HG02970 (cell line): ENCODE data around the gene TMEM174.
"Not testable (repeated sequence)": the region's sequence is repeated elsewhere in the genome, so short reads cannot be mapped to it uniquely, and the experiment has no call there.

Experiments
- ATAC-seq: cut with Tn5 transposase; IDR thresholded peaks from one replicate; pipeline ENCODE4 v1.9.1; 2021; ENCODE audit warnings: mild to moderate bottlenecking, moderate library complexity, moderate number of reproducible peaks; ENCODE audit not compliant: unreplicated experiment, low FRiP score

TMEM174 gene

DNA sequence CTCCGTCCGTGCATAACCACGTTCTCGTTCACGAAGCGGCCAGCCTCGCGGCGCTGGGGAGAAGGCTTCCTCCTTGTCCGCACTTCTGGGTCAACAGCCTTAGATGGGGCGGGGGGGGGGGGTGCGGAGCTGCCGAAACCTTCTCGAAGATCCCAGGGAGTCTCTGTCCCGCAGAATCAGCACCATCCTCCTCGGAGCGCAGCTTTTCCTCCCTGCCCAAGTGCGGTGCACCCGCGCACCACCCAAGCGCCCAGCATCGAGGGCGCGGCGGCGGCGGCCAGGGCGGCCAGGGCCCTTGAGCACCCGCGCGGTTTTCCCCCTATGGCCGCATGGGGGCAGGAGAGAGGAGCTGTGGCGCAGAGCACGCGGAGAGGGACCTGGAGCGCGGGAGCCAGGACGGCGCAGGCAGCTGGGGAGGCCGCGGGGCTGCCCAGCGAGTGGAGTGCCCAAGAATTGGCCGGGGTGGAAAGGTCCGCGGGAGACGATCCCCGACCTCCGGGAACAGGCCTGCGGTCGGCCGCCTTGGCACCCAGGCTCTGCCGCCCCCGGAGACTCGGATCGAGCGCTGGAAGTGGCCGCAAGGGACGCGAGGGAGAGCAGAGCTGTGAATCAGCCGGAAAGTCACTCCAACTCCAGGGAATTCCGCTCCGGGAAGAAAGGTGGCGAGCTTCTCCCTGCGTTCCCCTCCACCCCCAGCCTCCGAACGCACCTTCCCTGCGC is 43.1 kb downstream of the TMEM174 start:
- ATAC-seq: peak; percentile 89

DNA sequence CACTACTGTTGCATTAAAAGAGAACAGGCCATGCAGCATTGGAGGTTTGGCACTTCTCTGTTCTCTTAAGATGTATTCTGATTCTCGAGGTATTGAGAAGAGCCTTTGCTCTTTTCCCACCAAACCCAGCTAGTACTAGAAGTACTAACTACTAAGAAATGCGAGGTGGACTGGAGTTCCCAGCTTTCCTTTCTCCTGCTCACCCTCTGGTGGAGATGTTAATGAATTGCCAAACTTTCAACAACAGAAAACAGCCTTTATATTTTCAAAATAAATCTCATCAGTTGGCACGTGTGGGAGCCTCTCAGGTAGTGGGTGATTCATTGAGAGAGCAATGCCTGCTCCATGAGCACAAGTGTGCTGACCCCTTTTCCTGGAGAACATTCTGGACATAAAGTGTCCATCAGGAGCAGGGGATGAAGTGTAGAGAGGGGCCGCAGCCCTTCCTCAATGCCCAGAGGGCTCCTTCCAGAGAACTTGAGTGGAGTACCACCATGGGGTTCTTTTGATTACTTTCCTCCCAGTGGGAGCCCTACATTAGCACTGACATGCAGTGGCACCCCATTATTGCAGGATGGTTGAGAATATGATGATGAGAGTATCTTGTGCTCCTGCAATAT is 45.7 kb downstream of the TMEM174 start:
- ATAC-seq: no peak

DNA sequence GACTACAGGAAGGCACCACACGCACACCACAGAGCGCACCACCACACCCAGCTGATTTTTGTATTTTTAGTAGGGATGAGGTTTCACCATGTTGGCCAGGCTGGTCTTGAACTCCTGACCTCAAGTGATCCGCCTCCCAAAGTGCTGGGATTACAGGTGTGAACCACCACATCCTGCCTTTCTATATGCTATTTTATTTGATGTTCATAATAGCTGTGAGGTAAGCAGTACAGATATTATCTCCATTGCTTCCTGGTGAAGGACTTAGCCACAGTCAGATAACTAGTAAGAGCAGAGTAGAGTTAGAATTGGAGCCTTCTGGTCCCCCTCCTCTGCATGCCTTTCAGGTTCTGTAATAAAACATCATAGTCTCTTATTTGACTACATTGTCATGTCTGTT is 46.3 kb downstream of the TMEM174 start:
- not testable (repeated sequence) for ATAC-seq

GRCh38 chr5:73221161-73221560 is 48.2 kb downstream of the TMEM174 start:
- no peak for ATAC-seq

DNA sequence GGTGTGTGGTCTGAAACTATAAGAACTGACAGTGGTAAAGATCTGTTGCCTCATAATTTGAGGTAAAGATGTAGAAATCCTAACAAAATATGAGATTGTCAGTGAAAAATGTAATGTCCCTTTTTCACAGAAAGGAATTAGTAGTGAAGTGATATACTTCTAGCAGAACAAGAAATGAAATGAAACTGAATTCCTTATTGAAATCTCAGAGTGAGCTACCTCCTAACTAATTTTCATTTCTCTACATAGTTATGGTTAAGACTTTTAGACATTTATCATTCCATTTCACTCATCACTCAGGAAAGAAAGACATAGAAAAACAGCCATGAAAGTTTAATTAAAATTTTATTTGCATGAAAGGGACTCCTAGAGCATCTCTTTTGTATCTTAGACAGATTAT is 48.7 kb downstream of the TMEM174 start:
- no peak for ATAC-seq

- ATAC-seq: no peak
Observed at GRCh38 chr5:73222173-73222572, 49.2 kb downstream of the TMEM174 start.
